GM23338 (cell line): ENCODE data around the gene MDH1B. TPM values are rescaled to one million over a fixed set of nuclear protein-coding genes. Genes with fewer than 3 reads are reported as not detected.

Experiments used
- ATAC-seq: fragments of 200-7000 bp; cut with Tn5 transposase; 3 replicates; pipeline ENCODE4 v1.9.1; 2020
- DNase-seq: peaks from one replicate; pipeline ENCODE4 v3.0.0-alpha.2; 2015; ENCODE audit warnings: low spot score
- H2AFZ ChIP-seq: fragments of 200-600 bp; sonication (generic); 2 replicates; pipeline ENCODE4 v1.8.0; 2016; ENCODE audit warnings: antibody characterized with exemption, mild to moderate bottlenecking, moderate library complexity
- H3F3A ChIP-seq: fragments of 200-600 bp; sonication (generic); replicated peaks from 2 replicates; pipeline ENCODE4 v1.8.0; 2017; ENCODE audit warnings: antibody characterized with exemption, mixed run types, low read depth
- H3K27ac ChIP-seq: fragments of 200-600 bp; sonication (generic); 2 replicates; pipeline ENCODE4 v1.6.1; 2016; ENCODE audit warnings: low read depth
- H3K27me3 ChIP-seq: fragments of 200-600 bp; sonication (generic); 2 replicates; pipeline ENCODE4 v1.8.0; 2016; ENCODE audit warnings: mild to moderate bottlenecking, mixed run types, moderate library complexity; ENCODE audit not compliant: insufficient read depth
- H3K36me3 ChIP-seq: fragments of 200-600 bp; sonication (generic); 2 replicates; pipeline ENCODE4 v1.8.0; 2016; ENCODE audit warnings: mild to moderate bottlenecking; ENCODE audit not compliant: insufficient read depth
- H3K4me1 ChIP-seq: fragments of 200-600 bp; sonication (generic); 2 replicates; pipeline ENCODE4 v1.8.0; 2016; ENCODE audit warnings: mild to moderate bottlenecking, moderate library complexity; ENCODE audit not compliant: insufficient read depth
- H3K4me2 ChIP-seq: fragments of 200-600 bp; sonication (generic); 2 replicates; pipeline ENCODE4 v1.7.1; 2017; ENCODE audit warnings: mixed run types
- H3K4me3 ChIP-seq: fragments of 200-600 bp; sonication (generic); 2 replicates; pipeline ENCODE4 v1.6.1; 2016; ENCODE audit warnings: mixed run types
- H3K79me2 ChIP-seq: fragments of 200-600 bp; sonication (generic); replicated peaks from 2 replicates; pipeline ENCODE4 v1.8.0; 2017; ENCODE audit warnings: mild to moderate bottlenecking; ENCODE audit not compliant: insufficient read depth
- H3K9me2 ChIP-seq: fragments of 200-600 bp; sonication (generic); 2 replicates; pipeline ENCODE4 v1.8.0; 2017; ENCODE audit not compliant: insufficient read depth
- H4K20me1 ChIP-seq: fragments of 200-600 bp; sonication (generic); replicated peaks from 2 replicates; pipeline ENCODE4 v1.8.0; 2017; ENCODE audit warnings: mild to moderate bottlenecking; ENCODE audit not compliant: insufficient read depth
- H3K27ac Mint-ChIP-seq: 2 replicates; pipeline ENCODE4 v1.8.0; 2020; ENCODE audit warnings: inconsistent platforms, mild to moderate bottlenecking, moderate library complexity, mixed read lengths
- H3K27me3 Mint-ChIP-seq: 3 replicates; pipeline ENCODE4 v1.8.0; 2022; ENCODE audit warnings: low read depth, mild to moderate bottlenecking, moderate library complexity, mixed read lengths, inconsistent platforms; ENCODE audit not compliant: insufficient read depth, poor library complexity
- H3K36me3 Mint-ChIP-seq: 3 replicates; pipeline ENCODE4 v1.8.0; 2021; ENCODE audit warnings: low read depth, mild to moderate bottlenecking, inconsistent platforms, moderate library complexity, mixed read lengths
- H3K4me1 Mint-ChIP-seq: 3 replicates; pipeline ENCODE4 v1.8.0; 2020; ENCODE audit warnings: mild to moderate bottlenecking, inconsistent platforms, mixed read lengths
- H3K4me3 Mint-ChIP-seq: 3 replicates; pipeline ENCODE4 v1.8.0; 2021; ENCODE audit warnings: moderate library complexity, mild to moderate bottlenecking, inconsistent platforms, mixed read lengths
- H3K9me3 Mint-ChIP-seq: 3 replicates; pipeline ENCODE4 v1.8.0; 2020; ENCODE audit warnings: moderate library complexity, mild to moderate bottlenecking, inconsistent platforms, mixed read lengths
- CREB1 ChIP-seq: fragments of 250-450 bp; sonication (Bioruptor Pico); IDR thresholded peaks from 2 replicates; pipeline ENCODE4 v1.5.0; 2020; ENCODE audit warnings: low read depth, mild to moderate bottlenecking, moderate library complexity
- JUNB ChIP-seq: IDR thresholded peaks from one replicate; pipeline ENCODE4 v1.6.1; 2016; ENCODE audit warnings: antibody characterized with exemption; ENCODE audit not compliant: unreplicated experiment
- NANOG ChIP-seq: IDR thresholded peaks from 2 replicates; pipeline ENCODE4 v1.6.1; 2016; ENCODE audit warnings: antibody characterized with exemption, borderline replicate concordance
- POLR2AphosphoS5 ChIP-seq: IDR thresholded peaks from 2 replicates; pipeline ENCODE4 v1.6.1; 2016; ENCODE audit warnings: antibody characterized with exemption, low read depth
- STAT1 ChIP-seq: IDR thresholded peaks from one replicate; pipeline ENCODE4 v1.6.1; 2016; ENCODE audit warnings: antibody characterized with exemption; ENCODE audit not compliant: unreplicated experiment
- ZNF114 ChIP-seq: fragments of 250-450 bp; sonication (Bioruptor Pico); IDR thresholded peaks from 2 replicates; pipeline ENCODE4 v1.5.0; 2020; ENCODE audit warnings: mild to moderate bottlenecking, moderate library complexity
- polyA plus RNA-seq: library from polyadenylated mRNA; unstranded; fragments of >200 nt; fragmentation: Nextera tagmentation; extraction: Ambion mirVana; gene quantifications from 2 replicates; pipeline ENCODE4 v1.2.1, GENCODE V29; 2016
- total RNA-seq: library from RNA; depleted of rRNA; stranded (reverse); fragments of >200 nt; shearing (Covaris generic); gene quantifications from 2 replicates; pipeline ENCODE4 v1.2.3, GENCODE V29; 2014
- TF ChIP-seq, protein P1 (sequence below), 2 experiments: fragments of 200-600 bp in 1 of 2; sonication (generic) in 1 of 2; conservative IDR thresholded peaks; 2 replicates each; pipeline versions ENCODE4 v1.5.1 to v1.6.1; 2016 to 2017; ENCODE audit warnings: antibody characterized with exemption in 2 of 2, low read depth in 2 of 2, mild to moderate bottlenecking in 2 of 2, moderate library complexity in 1 of 2
- TF ChIP-seq, protein P2 (sequence below): fragments of 250-450 bp; sonication (Bioruptor Pico); IDR thresholded peaks from 2 replicates; pipeline ENCODE4 v1.5.0; 2020; ENCODE audit warnings: mild to moderate bottlenecking, moderate library complexity
- TF ChIP-seq, protein P3 (sequence below): IDR thresholded peaks from one replicate; pipeline ENCODE4 v1.6.1; 2018; ENCODE audit warnings: antibody characterized with exemption; ENCODE audit not compliant: unreplicated experiment

The MDH1B gene
- total and polyA plus RNA-seq, 2 experiments from 2014 or later, result 1.7 to 1.8 TPM

DNA sequence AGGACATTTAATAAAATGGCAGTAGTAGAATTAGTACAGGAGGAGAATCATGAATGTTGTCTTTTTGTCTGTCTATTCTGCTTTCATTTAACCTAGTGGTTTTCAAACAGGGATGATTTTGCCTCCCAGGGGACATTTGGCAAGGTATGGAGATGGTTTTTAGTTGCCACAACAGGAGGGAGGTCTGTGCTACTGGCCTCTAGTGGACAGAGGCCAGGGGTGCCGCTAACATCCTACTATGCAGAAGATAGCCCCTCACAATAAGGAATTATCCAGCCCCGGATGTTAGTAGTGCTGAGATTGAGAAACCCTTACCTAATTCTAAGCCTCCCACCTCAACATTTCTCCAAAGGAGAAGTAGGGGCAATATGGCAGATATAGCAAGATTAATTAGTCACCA is 18.6 kb upstream of the MDH1B start:
- peaks cover 2% of the 10 kb centered on the region for H3K27me3 Mint-ChIP-seq
- H3K9me3 Mint-ChIP-seq, result no peaks in the 10 kb centered on the region
- TF ChIP-seq, protein P1, sequence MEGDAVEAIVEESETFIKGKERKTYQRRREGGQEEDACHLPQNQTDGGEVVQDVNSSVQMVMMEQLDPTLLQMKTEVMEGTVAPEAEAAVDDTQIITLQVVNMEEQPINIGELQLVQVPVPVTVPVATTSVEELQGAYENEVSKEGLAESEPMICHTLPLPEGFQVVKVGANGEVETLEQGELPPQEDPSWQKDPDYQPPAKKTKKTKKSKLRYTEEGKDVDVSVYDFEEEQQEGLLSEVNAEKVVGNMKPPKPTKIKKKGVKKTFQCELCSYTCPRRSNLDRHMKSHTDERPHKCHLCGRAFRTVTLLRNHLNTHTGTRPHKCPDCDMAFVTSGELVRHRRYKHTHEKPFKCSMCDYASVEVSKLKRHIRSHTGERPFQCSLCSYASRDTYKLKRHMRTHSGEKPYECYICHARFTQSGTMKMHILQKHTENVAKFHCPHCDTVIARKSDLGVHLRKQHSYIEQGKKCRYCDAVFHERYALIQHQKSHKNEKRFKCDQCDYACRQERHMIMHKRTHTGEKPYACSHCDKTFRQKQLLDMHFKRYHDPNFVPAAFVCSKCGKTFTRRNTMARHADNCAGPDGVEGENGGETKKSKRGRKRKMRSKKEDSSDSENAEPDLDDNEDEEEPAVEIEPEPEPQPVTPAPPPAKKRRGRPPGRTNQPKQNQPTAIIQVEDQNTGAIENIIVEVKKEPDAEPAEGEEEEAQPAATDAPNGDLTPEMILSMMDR (conservative IDR thresholded peaks at IDR 0.05; ENCODE audit: low read depth in 2 of 2), result peak; percentile 76 to 84
- TF ChIP-seq ZNF114 (CRISPR knock-in tag), result no peak
- Histone ChIP-seq H3K79me2 (peaks cover 10% of the 10 kb centered on the region), H3F3A (peaks cover 6% of the 10 kb centered on the region; the same call in 1 of the 2 replicates), H3K9me2 (no peaks in the 10 kb centered on the region), H3K27ac (no peak overlapping the region), H3K4me3 (no peak overlapping the region), H3K36me3 (peaks cover 23% of the 10 kb centered on the region), H3K27me3 (no peaks in the 10 kb centered on the region), H2AFZ (no peak overlapping the region), H3K4me2 (no peak overlapping the region), H4K20me1 (peaks cover 8% of the 10 kb centered on the region; the same call in 1 of the 2 replicates), H3K4me1 (no peaks in the 10 kb centered on the region)
- ATAC-seq, result peak; percentile 95
- H3K36me3 Mint-ChIP-seq, result peaks cover 50% of the 10 kb centered on the region
- no peak overlapping the region for H3K4me3 Mint-ChIP-seq
- H3K27ac Mint-ChIP-seq, result no peak overlapping the region
- peak; percentile 65 for DNase-seq
- H3K4me1 Mint-ChIP-seq, result no peaks in the 10 kb centered on the region

DNA sequence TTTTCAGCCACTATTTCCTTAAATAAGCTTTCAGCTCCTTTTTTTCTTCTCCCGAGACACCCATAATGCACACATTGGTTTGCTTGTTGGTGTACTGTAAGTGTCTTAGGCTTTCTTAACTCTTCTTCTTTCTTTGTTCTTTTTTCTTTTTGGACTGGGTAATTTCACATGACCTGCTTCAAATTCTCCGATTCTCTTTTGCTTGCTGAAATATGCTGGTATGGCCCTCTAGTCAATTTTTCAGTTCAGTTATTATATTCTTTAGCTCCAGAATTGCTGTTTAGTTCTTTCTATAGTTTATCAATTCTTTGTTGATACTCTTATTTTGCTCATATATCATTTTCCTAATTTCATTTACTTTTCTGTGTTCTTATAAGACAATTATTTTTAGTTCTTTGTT is 15.5 kb upstream of the MDH1B start:
- H3K27ac ChIP-seq, result no peak overlapping the region
- no peaks in the 10 kb centered on the region for H3K9me3 Mint-ChIP-seq
- H3K36me3 ChIP-seq, result peaks cover 24% of the 10 kb centered on the region
- no peak for DNase-seq
- H3K27me3 Mint-ChIP-seq, result peaks cover 2% of the 10 kb centered on the region
- no peak overlapping the region for H3K4me3 Mint-ChIP-seq
- H3K27ac Mint-ChIP-seq, result no peak overlapping the region
- H3K9me2 ChIP-seq, result no peaks in the 10 kb centered on the region
- no peak overlapping the region for H3K4me3 ChIP-seq
- no peaks in the 10 kb centered on the region for H3K4me1 ChIP-seq
- ATAC-seq, result no peak
- H2AFZ ChIP-seq, result no peak overlapping the region
- H3F3A ChIP-seq, result peaks cover 6% of the 10 kb centered on the region; the same call in 1 of the 2 replicates
- peaks cover 39% of the 10 kb centered on the region for H3K79me2 ChIP-seq
- H3K4me1 Mint-ChIP-seq, result no peaks in the 10 kb centered on the region
- H3K27me3 ChIP-seq, result no peaks in the 10 kb centered on the region
- H4K20me1 ChIP-seq, result peaks cover 8% of the 10 kb centered on the region; the same call in 1 of the 2 replicates
- no peak overlapping the region for H3K4me2 ChIP-seq
- H3K36me3 Mint-ChIP-seq, result peaks cover 64% of the 10 kb centered on the region
- no peak for TF ChIP-seq STAT1
- TF ChIP-seq, protein P2, sequence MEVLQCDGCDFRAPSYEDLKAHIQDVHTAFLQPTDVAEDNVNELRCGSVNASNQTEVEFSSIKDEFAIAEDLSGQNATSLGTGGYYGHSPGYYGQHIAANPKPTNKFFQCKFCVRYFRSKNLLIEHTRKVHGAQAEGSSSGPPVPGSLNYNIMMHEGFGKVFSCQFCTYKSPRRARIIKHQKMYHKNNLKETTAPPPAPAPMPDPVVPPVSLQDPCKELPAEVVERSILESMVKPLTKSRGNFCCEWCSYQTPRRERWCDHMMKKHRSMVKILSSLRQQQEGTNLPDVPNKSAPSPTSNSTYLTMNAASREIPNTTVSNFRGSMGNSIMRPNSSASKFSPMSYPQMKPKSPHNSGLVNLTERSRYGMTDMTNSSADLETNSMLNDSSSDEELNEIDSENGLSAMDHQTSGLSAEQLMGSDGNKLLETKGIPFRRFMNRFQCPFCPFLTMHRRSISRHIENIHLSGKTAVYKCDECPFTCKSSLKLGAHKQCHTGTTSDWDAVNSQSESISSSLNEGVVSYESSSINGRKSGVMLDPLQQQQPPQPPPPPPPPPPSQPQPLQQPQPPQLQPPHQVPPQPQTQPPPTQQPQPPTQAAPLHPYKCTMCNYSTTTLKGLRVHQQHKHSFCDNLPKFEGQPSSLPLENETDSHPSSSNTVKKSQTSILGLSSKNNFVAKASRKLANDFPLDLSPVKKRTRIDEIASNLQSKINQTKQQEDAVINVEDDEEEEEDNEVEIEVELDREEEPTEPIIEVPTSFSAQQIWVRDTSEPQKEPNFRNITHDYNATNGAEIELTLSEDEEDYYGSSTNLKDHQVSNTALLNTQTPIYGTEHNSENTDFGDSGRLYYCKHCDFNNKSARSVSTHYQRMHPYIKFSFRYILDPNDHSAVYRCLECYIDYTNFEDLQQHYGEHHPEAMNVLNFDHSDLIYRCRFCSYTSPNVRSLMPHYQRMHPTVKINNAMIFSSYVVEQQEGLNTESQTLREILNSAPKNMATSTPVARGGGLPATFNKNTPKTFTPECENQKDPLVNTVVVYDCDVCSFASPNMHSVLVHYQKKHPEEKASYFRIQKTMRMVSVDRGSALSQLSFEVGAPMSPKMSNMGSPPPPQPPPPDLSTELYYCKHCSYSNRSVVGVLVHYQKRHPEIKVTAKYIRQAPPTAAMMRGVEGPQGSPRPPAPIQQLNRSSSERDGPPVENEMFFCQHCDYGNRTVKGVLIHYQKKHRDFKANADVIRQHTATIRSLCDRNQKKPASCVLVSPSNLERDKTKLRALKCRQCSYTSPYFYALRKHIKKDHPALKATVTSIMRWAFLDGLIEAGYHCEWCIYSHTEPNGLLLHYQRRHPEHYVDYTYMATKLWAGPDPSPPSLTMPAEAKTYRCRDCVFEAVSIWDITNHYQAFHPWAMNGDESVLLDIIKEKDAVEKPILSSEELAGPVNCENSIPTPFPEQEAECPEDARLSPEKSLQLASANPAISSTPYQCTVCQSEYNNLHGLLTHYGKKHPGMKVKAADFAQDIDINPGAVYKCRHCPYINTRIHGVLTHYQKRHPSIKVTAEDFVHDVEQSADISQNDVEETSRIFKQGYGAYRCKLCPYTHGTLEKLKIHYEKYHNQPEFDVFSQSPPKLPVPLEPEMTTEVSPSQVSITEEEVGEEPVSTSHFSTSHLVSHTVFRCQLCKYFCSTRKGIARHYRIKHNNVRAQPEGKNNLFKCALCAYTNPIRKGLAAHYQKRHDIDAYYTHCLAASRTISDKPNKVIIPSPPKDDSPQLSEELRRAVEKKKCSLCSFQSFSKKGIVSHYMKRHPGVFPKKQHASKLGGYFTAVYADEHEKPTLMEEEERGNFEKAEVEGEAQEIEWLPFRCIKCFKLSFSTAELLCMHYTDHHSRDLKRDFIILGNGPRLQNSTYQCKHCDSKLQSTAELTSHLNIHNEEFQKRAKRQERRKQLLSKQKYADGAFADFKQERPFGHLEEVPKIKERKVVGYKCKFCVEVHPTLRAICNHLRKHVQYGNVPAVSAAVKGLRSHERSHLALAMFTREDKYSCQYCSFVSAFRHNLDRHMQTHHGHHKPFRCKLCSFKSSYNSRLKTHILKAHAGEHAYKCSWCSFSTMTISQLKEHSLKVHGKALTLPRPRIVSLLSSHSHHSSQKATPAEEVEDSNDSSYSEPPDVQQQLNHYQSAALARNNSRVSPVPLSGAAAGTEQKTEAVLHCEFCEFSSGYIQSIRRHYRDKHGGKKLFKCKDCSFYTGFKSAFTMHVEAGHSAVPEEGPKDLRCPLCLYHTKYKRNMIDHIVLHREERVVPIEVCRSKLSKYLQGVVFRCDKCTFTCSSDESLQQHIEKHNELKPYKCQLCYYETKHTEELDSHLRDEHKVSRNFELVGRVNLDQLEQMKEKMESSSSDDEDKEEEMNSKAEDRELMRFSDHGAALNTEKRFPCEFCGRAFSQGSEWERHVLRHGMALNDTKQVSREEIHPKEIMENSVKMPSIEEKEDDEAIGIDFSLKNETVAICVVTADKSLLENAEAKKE (CRISPR knock-in tag), result no peak
- TF ChIP-seq CREB1, result no peak
- TF ChIP-seq, protein P3, sequence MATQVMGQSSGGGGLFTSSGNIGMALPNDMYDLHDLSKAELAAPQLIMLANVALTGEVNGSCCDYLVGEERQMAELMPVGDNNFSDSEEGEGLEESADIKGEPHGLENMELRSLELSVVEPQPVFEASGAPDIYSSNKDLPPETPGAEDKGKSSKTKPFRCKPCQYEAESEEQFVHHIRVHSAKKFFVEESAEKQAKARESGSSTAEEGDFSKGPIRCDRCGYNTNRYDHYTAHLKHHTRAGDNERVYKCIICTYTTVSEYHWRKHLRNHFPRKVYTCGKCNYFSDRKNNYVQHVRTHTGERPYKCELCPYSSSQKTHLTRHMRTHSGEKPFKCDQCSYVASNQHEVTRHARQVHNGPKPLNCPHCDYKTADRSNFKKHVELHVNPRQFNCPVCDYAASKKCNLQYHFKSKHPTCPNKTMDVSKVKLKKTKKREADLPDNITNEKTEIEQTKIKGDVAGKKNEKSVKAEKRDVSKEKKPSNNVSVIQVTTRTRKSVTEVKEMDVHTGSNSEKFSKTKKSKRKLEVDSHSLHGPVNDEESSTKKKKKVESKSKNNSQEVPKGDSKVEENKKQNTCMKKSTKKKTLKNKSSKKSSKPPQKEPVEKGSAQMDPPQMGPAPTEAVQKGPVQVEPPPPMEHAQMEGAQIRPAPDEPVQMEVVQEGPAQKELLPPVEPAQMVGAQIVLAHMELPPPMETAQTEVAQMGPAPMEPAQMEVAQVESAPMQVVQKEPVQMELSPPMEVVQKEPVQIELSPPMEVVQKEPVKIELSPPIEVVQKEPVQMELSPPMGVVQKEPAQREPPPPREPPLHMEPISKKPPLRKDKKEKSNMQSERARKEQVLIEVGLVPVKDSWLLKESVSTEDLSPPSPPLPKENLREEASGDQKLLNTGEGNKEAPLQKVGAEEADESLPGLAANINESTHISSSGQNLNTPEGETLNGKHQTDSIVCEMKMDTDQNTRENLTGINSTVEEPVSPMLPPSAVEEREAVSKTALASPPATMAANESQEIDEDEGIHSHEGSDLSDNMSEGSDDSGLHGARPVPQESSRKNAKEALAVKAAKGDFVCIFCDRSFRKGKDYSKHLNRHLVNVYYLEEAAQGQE, result no peak
- TF ChIP-seq POLR2AphosphoS5, result no peak
- TF ChIP-seq NANOG, result no peak
- TF ChIP-seq JUNB, result no peak
